K562 (cell line): ENCODE results near the gene SSBP2. TPM values are rescaled to one million over a fixed set of nuclear protein-coding genes. Genes with fewer than 3 reads are reported as not detected.

ENCODE experiments used
- ATAC-seq: fragments of 200-7000 bp; cut with Tn5 transposase; 3 replicates; pipeline ENCODE4 v1.9.1; 2020; ENCODE audit warnings: moderate library complexity
- BruUV-seq: library from RNA; stranded (reverse); fragments of 400-500 nt; replicated peaks from 2 replicates; lab custom pipeline; 2021; lab: Mats Ljungman, UMichigan
- CTCF ChIA-PET: fragments of 300-600 bp; formaldehyde crosslinking; extraction: SDS; loops from one replicate; lab custom pipeline; 2021; ENCODE audit warnings: low intra/inter-chr PET ratio; lab: Yijun Ruan, JAX
- POLR2A ChIA-PET: fragments of 300-600, 350-650 bp; sonication (Branson Sonifier 250); formaldehyde crosslinking; extraction: SDS; loops from one replicate; lab custom pipeline; 2021; ENCODE audit warnings: antibody characterized with exemption, inconsistent platforms; lab: Yijun Ruan, JAX
- DNase-seq, 4 experiments: peaks; one replicate each; pipeline versions ENCODE4 v3.0.0 to v3.0.0-alpha.2; 2011 to 2018; ENCODE audit warnings: low spot score in 3 of 4, mixed read lengths in 3 of 4; ENCODE audit errors: extremely low read depth in 1 of 4
- FAIRE-seq: peaks from 2 replicates; lab custom pipeline; 2011; peaks lifted over from hg19 to GRCh38; lab: Jason Lieb, UNC
- H2AFZ ChIP-seq: 2 replicates; pipeline ENCODE4 v1.6.0; 2011; ENCODE audit warnings: low read depth, low read length, control low read depth, inconsistent platforms
- H3K27ac ChIP-seq: fragments of 200-600 bp; 3 replicates; pipeline ENCODE4 v1.8.0; 2011; ENCODE audit warnings: low read depth, mild to moderate bottlenecking, control low read depth, inconsistent platforms, low read length, moderate library complexity, mixed read lengths; ENCODE audit errors: extremely low read depth
- H3K27me3 ChIP-seq, 2 experiments: fragments of 300-600 bp in 1 of 2; 2 replicates in 1 of 2; 3 replicates in 1 of 2; pipeline versions ENCODE4 v1.6.0 to v1.8.0; 2011; ENCODE audit warnings: inconsistent platforms in 2 of 2, low read length in 2 of 2, mild to moderate bottlenecking in 1 of 2, mixed read lengths in 1 of 2, moderate library complexity in 1 of 2; ENCODE audit not compliant: control insufficient read depth in 2 of 2, insufficient read depth in 2 of 2
- H3K36me3 ChIP-seq: fragments of 300-600 bp; 3 replicates; pipeline ENCODE4 v1.8.0; 2011; ENCODE audit warnings: mild to moderate bottlenecking, low read length, inconsistent platforms; ENCODE audit not compliant: control insufficient read depth, insufficient read depth
- H3K4me1 ChIP-seq, 2 experiments: fragments of 200-600 bp in 1 of 2; replicated peaks in 1 of 2; 2 replicates in 1 of 2; 3 replicates in 1 of 2; pipeline versions ENCODE4 v1.5.1 to v1.8.0; 2011; ENCODE audit warnings: inconsistent platforms in 2 of 2, low read length in 2 of 2, mild to moderate bottlenecking in 1 of 2, mixed read lengths in 1 of 2, moderate library complexity in 1 of 2; ENCODE audit not compliant: control insufficient read depth in 2 of 2, insufficient read depth in 2 of 2
- H3K4me2 ChIP-seq: 2 replicates; pipeline ENCODE4 v1.6.1; 2011; ENCODE audit warnings: low read length, control low read depth, inconsistent platforms, mixed read lengths; ENCODE audit not compliant: insufficient read depth
- H3K4me3 ChIP-seq: fragments of 200-600 bp; sonication (generic), shearing (Covaris generic); 2 replicates; pipeline ENCODE4 v1.5.1; 2016; ENCODE audit warnings: control low read depth, inconsistent platforms
- H3K79me2 ChIP-seq: fragments of 200-600 bp; 3 replicates; pipeline ENCODE4 v1.8.0; 2011; ENCODE audit warnings: low read length, inconsistent platforms; ENCODE audit not compliant: control insufficient read depth, insufficient read depth
- H3K9ac ChIP-seq, 2 experiments: 2 replicates each; pipeline versions ENCODE4 v1.6.0 to v1.6.1; 2011; ENCODE audit warnings: low read depth in 2 of 2, low read length in 2 of 2, control low read depth in 1 of 2, inconsistent platforms in 1 of 2, mild to moderate bottlenecking in 1 of 2, mixed read lengths in 1 of 2; ENCODE audit not compliant: insufficient read depth in 1 of 2
- H3K9me1 ChIP-seq: one replicate; pipeline ENCODE4 v1.6.0; 2011; ENCODE audit warnings: inconsistent platforms, mild to moderate bottlenecking, low read length, moderate library complexity; ENCODE audit not compliant: control insufficient read depth, insufficient read depth
- H3K9me3 ChIP-seq: replicated peaks from 2 replicates; pipeline ENCODE4 v1.5.1; 2011; ENCODE audit warnings: low read depth, low read length, inconsistent platforms; ENCODE audit not compliant: control insufficient read depth, insufficient read depth
- H4K20me1 ChIP-seq: replicated peaks from 2 replicates; pipeline ENCODE4 v1.6.1; 2011; ENCODE audit warnings: low read length, inconsistent platforms, mixed read lengths; ENCODE audit not compliant: control insufficient read depth, insufficient read depth
- CBX3 ChIP-seq, 2 experiments: IDR thresholded peaks; 1 replicate in 1 of 2; 2 replicates in 1 of 2; pipeline ENCODE4 v1.6.1; 2012; ENCODE audit warnings: inconsistent platforms in 2 of 2, low read length in 2 of 2, borderline replicate concordance in 1 of 2, control low read depth in 1 of 2
- E2F3 ChIP-seq: fragments of 250-450 bp; sonication (Bioruptor Pico); IDR thresholded peaks from 2 replicates; pipeline ENCODE4 v1.4.0; 2020; ENCODE audit warnings: mild to moderate bottlenecking
- KDM5B ChIP-seq: fragments of 200-600 bp; sonication (generic); IDR thresholded peaks from 2 replicates; pipeline ENCODE4 v1.6.1; 2012; ENCODE audit warnings: low read depth, mild to moderate bottlenecking, moderate library complexity, low read length, control low read depth, inconsistent platforms; ENCODE audit not compliant: insufficient replicate concordance
- NFXL1 ChIP-seq: fragments of 450-650 bp; formaldehyde crosslinking; IDR thresholded peaks from 2 replicates; pipeline ENCODE4 v1.4.0; 2021; ENCODE audit warnings: mild to moderate bottlenecking
- NR2C1 ChIP-seq, 2 experiments: fragments of 450-650 bp; IDR thresholded peaks; 2 replicates each; pipeline ENCODE4 v1.6.1; 2017; ENCODE audit warnings: mild to moderate bottlenecking in 2 of 2, antibody characterized with exemption in 1 of 2, inconsistent platforms in 1 of 2, missing compliant biosample characterization in 1 of 2, missing genetic modification characterization in 1 of 2
- PHB2 ChIP-seq: fragments of 450-650 bp; IDR thresholded peaks from 2 replicates; pipeline ENCODE4 v1.6.1; 2017; ENCODE audit warnings: low read depth
- RBM22 ChIP-seq: fragments of 200-400 bp; formaldehyde crosslinking; IDR thresholded peaks from 2 replicates; pipeline ENCODE4 v1.6.1; 2018; ENCODE audit warnings: low read length, low read depth; ENCODE audit not compliant: poor library complexity, severe bottlenecking
- SAP30 ChIP-seq: fragments of 200-600 bp; sonication (generic); IDR thresholded peaks from 2 replicates; pipeline ENCODE4 v1.6.1; 2012; ENCODE audit warnings: borderline replicate concordance, low read depth, mild to moderate bottlenecking, moderate library complexity, low read length, control low read depth, inconsistent platforms; ENCODE audit not compliant: insufficient read depth, poor library complexity, severe bottlenecking
- ZNF408 ChIP-seq: fragments of 250-450 bp; sonication (Bioruptor Pico); IDR thresholded peaks from 2 replicates; pipeline ENCODE4 v1.4.0; 2020; ENCODE audit warnings: low read depth, mild to moderate bottlenecking, moderate library complexity
- WGBS: fragments of 100-300 bp; shearing (Covaris generic); methylation state at CpG from one replicate; pipeline ENCODE4 v1.1.6; 2016; ENCODE audit warnings: low coverage, mixed read lengths; ENCODE audit not compliant: insufficient coverage; ENCODE audit errors: missing lambda C conversion rate; 5-methylcytosine and 5-hydroxymethylcytosine counted together
- in situ Hi-C: fragments of 300-500 bp; cut with MboI; formaldehyde crosslinking; loops from 4 replicates; pipeline ENCODE4 v1.15.0; 2018; ENCODE audit warnings: inconsistent platforms, mixed read lengths
- intact Hi-C: fragments of 100-400 bp; cut with micrococcal nuclease; formaldehyde crosslinking; loops from 2 replicates; pipeline ENCODE4 v1.14.2; 2022
- polyA plus RNA-seq, 8 experiments: library from polyadenylated mRNA; depleted of rRNA in 4 of 8; stranded (reverse) in 5 of 8; unstranded in 3 of 8; fragments of >200 nt; fragmentation: Nextera tagmentation in 2 of 8; fragmentation: Illumina TruSeq in 1 of 8; extraction: Ambion mirVana in 2 of 8; extraction: Trizol in 1 of 8; gene quantifications; 2 replicates each; pipeline versions ENCODE4 v1.2.1 to v1.2.3, GENCODE V29; 2011 to 2014; ENCODE audit warnings: inconsistent platforms in 1 of 8, missing spikeins in 1 of 8
- total RNA-seq, 7 experiments: library from RNA; depleted of rRNA in 6 of 7; stranded (reverse); fragments of >200 nt in 6 of 7; fragmentation: Illumina TruSeq in 2 of 7; extraction: Trizol in 2 of 7; gene quantifications; 2 replicates each; pipeline versions ENCODE4 v1.2.1 to v1.2.3, GENCODE V29; 2011 to 2021; ENCODE audit warnings: low replicate concordance in 1 of 7
- TF ChIP-seq, protein P1 (sequence below): sonication (generic); formaldehyde crosslinking; IDR thresholded peaks from 2 replicates; pipeline ENCODE4 v1.5.0; 2020; ENCODE audit warnings: missing genetic modification reagents
- TF ChIP-seq, protein P2 (sequence below), 2 experiments: fragments of 450-650 bp; IDR thresholded peaks; 2 replicates each; pipeline ENCODE4 v1.6.1; 2016; ENCODE audit warnings: mild to moderate bottlenecking in 2 of 2, borderline replicate concordance in 1 of 2, low read depth in 1 of 2, moderate library complexity in 1 of 2

The SSBP2 gene
- total and polyA plus RNA-seq, 9 of the 15 experiments (the other 6 are each of a cell fraction or from before 2014, with no cell fraction given), result 22.3 to 133 (median 42.1) TPM

DNA sequence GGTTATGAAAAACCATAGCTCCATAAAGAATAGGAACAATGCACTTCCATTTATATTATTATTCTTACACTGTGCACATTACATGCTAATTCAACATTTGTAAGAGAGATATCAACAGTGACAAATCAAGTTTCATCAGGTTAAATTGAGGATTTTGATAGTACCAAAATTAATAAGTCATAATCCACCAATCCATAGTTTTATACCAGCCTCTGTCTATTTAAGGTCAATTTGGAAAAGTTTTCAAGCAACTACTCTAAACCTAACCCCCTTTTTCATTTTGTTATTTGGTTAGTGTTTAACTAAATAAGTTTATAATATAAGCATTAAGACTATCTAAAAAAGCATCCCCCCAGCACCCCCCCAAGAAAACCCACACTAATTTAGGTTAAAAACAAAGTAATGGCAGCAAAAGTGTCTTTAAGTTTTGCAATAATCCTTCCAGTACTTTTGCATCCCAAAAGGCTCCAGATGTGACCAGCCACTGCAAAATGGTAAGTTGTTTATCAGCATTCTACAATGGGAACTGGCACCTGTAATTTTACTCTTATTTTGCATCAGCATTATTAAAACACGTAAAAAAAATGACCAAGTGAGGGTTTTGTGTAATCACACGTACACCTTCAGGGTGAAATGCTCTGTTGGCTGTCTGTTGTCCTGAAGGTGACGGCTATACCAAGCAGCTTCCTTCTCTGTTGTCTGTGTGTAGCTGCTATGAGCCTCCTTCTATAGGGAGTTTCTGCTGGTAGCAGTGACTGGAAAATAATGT is 36.8 kb upstream of the SSBP2 start:
- Histone ChIP-seq H3K4me1 (peaks cover 0 to 21% of the 10 kb centered on the region in 2 experiments; a peak in 4 of 5 replicates), H3K4me2 (no peak overlapping the region), H3K79me2 (no peaks in the 10 kb centered on the region), H3K9me3 (no peaks in the 10 kb centered on the region), H3K9me1 (no peaks in the 10 kb centered on the region), H2AFZ (peak overlapping the region; percentile 52), H3K9ac (no peak overlapping the region), H3K4me3 (no peak overlapping the region), H3K27me3 (no peaks in the 10 kb centered on the region), H4K20me1 (no peaks in the 10 kb centered on the region), H3K27ac (no peak overlapping the region), H3K36me3 (no peaks in the 10 kb centered on the region)
- in situ Hi-C loops (no loop called here), intact Hi-C loops (loop anchor here (1.0 to 5.0 kb wide), 3 partner anchors 37 to 64 kb away; partner anchors contain the start of gene SSBP2)
- DNase-seq, result peak in 1 of 4 experiments; percentile 27
- BruUV-seq, result no TSS peak
- ChIA-PET CTCF (no interaction called here), POLR2A (interaction anchor here (0.5 to 1.0 kb wide), 4 partner anchors 9 to 489 kb away, joined by 3 to 5 read pairs (median 4); no protein-coding TSS in a partner anchor)
- WGBS, result 25% methylated on average over 3 of the region's 3 CpGs
- FAIRE-seq, result peak; percentile 6
- ATAC-seq, result peak; percentile 68
- TF ChIP-seq NR2C1 (IDR thresholded peaks at IDR 0.05), result no peak
- 0 out of 2 replicates have a peak, but pooled peaks have one; percentile 29 for TF ChIP-seq NR2C1 (tag; IDR thresholded peaks at IDR 0.05)
- no peak for TF ChIP-seq E2F3 (CRISPR knock-in tag)
- TF ChIP-seq PHB2, result no peak
- TF ChIP-seq NFXL1 (CRISPR knock-in tag), result no peak
- no peak for TF ChIP-seq SAP30
- TF ChIP-seq RBM22, result no peak
- TF ChIP-seq, protein P1, sequence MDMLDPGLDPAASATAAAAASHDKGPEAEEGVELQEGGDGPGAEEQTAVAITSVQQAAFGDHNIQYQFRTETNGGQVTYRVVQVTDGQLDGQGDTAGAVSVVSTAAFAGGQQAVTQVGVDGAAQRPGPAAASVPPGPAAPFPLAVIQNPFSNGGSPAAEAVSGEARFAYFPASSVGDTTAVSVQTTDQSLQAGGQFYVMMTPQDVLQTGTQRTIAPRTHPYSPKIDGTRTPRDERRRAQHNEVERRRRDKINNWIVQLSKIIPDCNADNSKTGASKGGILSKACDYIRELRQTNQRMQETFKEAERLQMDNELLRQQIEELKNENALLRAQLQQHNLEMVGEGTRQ (CRISPR knock-in tag), result no peak
- no peak for TF ChIP-seq CBX3 (IDR thresholded peaks at IDR 0.05; ENCODE audit: borderline replicate concordance in 1 of 2, low read length in 2 of 2)
- no peak for TF ChIP-seq ZNF408
- TF ChIP-seq, protein P2, sequence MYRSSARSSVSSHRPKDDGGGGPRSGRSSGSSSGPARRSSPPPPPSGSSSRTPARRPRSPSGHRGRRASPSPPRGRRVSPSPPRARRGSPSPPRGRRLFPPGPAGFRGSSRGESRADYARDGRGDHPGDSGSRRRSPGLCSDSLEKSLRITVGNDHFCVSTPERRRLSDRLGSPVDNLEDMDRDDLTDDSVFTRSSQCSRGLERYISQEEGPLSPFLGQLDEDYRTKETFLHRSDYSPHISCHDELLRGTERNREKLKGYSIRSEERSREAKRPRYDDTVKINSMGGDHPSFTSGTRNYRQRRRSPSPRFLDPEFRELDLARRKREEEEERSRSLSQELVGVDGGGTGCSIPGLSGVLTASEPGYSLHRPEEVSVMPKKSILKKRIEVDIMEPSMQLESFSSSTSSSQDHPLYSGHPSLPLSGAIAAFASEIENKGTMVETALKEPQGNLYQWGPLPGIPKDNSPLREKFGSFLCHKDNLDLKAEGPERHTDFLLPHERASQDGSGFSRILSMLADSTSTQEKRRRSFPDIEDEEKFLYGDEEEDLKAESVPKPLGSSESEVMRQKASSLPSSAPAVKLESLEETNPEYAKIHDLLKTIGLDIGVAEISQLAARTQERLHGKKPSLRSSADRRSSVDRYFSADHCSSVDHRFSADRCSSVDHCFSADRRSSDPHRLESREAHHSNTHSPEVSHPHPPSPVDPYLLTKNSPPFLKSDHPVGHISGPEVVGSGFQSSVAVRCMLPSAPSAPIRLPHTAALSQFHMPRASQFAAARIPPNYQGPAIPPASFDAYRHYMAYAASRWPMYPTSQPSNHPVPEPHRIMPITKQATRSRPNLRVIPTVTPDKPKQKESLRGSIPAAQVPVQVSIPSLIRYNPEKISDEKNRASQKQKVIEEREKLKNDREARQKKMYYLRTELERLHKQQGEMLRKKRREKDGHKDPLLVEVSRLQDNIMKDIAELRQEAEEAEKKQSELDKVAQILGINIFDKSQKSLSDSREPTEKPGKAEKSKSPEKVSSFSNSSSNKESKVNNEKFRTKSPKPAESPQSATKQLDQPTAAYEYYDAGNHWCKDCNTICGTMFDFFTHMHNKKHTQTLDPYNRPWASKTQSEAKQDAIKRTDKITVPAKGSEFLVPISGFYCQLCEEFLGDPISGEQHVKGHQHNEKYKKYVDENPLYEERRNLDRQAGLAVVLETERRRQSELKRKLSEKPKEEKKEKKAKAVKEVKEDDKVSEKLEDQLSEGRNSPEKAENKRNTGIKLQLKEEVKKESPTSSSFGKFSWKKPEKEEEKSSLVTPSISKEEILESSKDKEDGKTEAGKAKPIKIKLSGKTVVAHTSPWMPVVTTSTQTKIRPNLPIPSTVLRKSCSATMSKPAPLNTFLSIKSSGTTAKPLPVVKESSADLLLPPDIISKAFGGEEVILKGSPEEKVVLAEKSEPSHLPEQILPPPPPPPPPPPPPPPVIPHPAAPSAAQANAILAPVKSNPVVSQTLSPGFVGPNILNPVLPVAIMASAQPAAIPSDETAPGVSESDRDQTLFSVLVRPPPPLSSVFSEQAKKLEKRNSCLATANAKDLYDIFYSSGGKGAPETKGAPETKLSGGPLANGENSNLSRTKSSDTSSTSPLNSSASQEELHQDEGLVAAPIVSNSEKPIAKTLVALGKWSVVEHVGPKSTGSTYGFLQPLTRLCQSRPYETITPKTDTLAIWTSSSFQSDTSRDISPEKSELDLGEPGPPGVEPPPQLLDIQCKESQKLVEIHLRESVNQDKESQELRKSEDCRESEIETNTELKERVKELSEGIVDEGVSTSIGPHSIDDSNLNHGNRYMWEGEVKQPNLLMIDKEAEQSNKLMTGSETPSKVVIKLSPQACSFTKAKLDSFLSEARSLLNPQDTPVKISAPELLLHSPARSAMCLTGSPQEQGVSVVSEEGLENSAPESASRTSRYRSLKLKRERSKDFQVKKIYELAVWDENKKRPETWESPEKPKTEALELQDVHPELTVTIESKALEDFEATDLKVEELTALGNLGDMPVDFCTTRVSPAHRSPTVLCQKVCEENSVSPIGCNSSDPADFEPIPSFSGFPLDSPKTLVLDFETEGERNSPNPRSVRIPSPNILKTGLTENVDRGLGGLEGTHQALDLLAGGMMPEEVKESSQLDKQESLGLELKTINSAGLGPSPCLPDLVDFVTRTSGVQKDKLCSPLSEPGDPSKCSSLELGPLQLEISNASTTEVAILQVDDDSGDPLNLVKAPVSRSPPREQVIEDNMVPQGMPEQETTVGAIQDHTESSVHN (IDR thresholded peaks at IDR 0.05; ENCODE audit: borderline replicate concordance in 1 of 2, low read depth in 1 of 2), result no peak
- no peak for TF ChIP-seq KDM5B
